GM12864 (cell line): Measurements from ENCODE around the gene ERAP2.
"Not testable (repeated sequence)": the region's sequence is repeated elsewhere in the genome, so short reads cannot be mapped to it uniquely, and the experiment has no call there.

Experiments
- DNase-seq: peaks from one replicate; pipeline ENCODE4 v3.0.0-alpha.2; 2011; ENCODE audit warnings: low read depth
- H3K4me3 ChIP-seq: 2 replicates; pipeline ENCODE4 v1.5.1; 2011; ENCODE audit warnings: mild to moderate bottlenecking, low read depth, low read length, control low read depth
- TF ChIP-seq, protein P1 (sequence below): IDR thresholded peaks from 2 replicates; pipeline ENCODE4 v1.5.1; 2011; ENCODE audit warnings: low read depth, mild to moderate bottlenecking, moderate library complexity, low read length, control low read depth, inconsistent platforms; ENCODE audit errors: missing control alignments

The ERAP2 gene

DNA sequence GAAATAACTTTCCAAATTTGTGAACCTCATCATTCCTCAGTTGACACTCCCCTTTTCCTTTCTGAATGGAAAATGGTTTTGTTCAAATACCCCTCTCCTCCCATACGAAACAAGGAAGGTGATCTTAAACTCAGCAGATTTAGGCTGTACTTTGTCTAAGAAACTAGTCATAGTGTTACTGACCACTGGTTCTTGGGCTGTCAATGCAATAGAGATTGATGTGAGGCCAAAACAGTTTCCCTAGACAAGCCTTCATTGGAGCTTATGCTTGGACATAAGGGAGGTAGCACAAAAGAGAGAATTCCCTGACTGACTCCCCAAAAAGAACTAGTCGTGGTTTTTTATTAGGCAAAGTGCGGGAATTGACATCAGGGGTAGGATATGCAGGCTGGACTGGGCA lies 54.3 kb downstream of the ERAP2 start:
- TF ChIP-seq, protein P1, sequence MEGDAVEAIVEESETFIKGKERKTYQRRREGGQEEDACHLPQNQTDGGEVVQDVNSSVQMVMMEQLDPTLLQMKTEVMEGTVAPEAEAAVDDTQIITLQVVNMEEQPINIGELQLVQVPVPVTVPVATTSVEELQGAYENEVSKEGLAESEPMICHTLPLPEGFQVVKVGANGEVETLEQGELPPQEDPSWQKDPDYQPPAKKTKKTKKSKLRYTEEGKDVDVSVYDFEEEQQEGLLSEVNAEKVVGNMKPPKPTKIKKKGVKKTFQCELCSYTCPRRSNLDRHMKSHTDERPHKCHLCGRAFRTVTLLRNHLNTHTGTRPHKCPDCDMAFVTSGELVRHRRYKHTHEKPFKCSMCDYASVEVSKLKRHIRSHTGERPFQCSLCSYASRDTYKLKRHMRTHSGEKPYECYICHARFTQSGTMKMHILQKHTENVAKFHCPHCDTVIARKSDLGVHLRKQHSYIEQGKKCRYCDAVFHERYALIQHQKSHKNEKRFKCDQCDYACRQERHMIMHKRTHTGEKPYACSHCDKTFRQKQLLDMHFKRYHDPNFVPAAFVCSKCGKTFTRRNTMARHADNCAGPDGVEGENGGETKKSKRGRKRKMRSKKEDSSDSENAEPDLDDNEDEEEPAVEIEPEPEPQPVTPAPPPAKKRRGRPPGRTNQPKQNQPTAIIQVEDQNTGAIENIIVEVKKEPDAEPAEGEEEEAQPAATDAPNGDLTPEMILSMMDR = no peak
- H3K4me3 ChIP-seq = no peak overlapping the region

DNA sequence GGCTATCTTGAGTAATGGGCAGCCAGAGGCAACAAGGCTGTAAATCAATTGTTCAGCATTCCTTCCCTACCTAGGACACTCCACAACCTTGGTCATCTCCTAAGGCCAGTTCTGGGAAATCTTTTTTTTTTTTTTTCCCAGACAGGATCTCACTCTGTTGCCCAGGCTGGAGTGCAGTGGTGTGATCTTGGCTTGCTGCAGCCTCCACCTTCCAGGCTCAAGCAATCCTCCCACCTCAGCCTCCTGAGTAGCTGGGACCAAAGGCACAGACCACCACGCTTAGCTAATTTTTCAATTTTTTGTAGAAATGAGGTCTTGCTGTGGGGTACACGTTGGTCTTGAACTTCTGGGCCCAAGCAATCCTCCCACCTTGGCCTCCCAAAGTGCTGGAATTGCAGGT lies 54.7 kb downstream of the ERAP2 start:
- DNase-seq, H3K4me3 ChIP-seq: not testable (repeated sequence)

More for the DNA sequence above, 54.3 kb downstream of the ERAP2 start:
- no peak for DNase-seq

DNA sequence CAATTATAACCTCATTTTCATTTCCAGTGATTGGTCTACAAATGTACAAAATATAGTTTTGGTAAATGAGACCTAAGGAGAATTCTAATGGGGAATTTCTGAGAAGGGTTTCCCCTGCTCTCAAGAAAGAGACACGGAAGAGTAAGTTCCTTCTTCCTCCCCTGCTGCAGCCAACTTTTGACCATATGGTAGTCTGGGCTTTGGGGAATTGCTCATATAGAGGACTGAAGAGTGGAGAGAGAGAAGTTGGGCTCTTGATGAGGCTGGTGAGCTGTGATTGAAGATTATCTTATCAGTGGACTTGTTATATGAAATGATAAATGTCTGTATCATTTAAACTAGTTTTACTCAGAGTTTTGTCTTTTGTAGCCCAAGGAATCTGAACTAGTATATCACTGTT lies 55.3 kb downstream of the ERAP2 start:
- peak overlapping the region; percentile 71 for H3K4me3 ChIP-seq
- TF ChIP-seq, protein P1 = no peak
- DNase-seq = peak; percentile 38

DNA sequence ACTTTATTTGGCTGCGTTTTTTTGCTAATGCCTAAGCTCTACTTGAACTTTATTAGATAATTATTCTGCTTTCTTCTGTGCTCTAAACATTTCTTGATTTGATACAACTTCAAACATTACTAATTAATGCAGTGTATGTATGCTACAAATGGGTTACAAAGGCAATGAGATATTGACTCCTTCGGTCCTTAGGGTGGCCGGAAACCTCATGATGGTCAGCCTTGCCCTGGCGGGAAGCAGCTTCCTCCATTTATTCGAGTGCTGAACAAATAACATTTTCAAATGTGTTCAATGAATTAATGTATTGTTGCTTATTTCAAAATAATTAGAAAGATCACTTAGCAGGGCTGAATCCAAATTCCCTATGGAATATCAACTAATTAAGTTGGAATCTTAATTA lies 55.7 kb downstream of the ERAP2 start:
- H3K4me3 ChIP-seq = peak overlapping the region; percentile 71
- TF ChIP-seq, protein P1 = no peak
- DNase-seq = no peak

DNA sequence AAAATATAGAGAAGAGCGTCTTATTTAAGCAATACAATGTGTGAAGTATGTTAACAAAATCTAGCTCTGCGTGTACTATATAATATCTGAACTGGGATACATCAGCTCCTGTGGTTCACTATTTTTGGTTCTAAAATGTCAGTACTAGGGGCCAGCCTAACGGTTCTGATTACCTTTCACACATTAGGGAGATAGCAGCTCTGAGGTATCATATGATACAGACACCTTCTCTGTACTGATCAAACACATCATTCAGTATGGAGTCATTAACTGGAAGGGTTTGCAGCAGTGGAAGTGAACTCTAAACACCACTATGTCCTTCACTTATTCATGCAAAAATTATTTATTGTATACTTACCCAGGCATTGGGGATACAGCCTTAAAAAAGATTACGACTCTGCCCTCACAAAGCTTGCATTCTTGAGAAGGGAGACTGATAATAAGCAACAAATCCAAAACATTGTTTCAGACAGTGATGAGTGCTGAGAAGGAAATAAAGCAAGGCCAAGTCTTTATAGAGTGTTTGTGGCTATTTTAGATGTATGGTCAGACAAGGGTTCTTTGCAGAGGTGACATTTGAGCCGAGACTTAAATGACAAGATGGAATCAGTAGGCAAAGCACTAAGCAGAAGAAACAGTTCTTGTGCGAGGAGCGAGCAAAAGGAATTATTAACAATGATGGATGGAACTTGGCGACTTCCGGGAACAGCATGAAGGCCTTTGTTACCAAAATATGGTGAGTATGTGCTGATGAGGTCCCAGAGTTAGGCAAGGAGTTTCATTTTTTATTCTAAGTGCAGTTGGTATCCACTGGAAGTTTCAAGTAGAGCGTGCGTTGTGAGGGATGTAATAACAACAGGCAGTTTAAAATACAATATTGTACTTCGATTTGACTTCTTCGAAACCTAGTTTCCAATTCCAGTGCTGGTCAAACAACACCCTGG lies 57.7 kb downstream of the ERAP2 start:
- peak overlapping the region; percentile 71 for H3K4me3 ChIP-seq
- TF ChIP-seq, protein P1 = no peak
- DNase-seq = no peak

DNA sequence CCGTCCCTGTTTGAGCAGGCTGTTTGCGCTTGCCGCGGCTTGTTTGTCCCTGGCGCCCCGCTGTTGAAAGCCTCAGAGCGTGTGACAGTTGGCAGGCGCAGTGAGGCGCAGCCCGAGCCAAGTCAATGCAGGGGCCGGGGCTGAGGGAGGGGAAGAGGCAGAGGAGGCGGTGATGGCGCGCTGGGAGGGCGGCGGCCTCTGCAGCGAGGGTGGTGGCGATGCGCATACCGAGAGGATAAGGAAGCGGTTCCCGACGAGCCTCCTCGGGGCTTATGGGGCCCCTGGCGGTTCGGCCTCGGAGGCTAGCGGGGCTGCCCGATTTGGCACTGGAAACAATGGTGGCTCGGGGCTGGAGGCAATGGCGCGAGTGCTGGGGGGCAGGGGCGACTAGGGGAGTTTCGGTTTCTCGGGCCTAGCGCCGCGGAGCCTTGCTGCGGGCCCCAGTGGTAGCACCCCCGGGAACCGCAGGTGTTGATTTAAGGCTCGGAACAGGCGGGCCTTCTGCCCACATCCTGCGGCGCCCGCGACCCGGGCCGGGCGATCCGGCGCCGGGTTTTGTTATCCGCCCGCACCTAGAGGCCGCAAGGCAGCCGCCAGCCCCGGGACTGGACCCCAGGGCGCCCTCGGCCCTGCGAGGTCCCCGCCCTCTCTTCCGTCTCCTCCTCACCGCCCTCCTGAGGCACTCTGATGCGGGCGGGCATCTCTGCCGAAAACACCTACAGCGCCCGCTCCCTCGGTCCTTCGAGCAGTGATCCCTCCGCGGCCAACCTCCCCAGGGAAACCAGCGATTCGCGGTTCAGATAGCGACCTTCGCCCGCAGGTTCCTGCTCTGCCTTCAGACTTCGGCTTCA lies 58.6 kb downstream of the ERAP2 start:
- TF ChIP-seq, protein P1 = no peak
- peak; percentile 91 for DNase-seq
- peak overlapping the region; percentile 71 for H3K4me3 ChIP-seq
